Upper lobe of right lung (tissue), 1 donor: ENCODE results near the gene SAMD3. TPM values are rescaled to one million over a fixed set of nuclear protein-coding genes. Genes with fewer than 3 reads are reported as not detected.

Source experiments
- ATAC-seq: fragments of 200-7000 bp; cut with Tn5 transposase; one replicate; pipeline ENCODE4 v1.9.1; 2020; ENCODE audit warnings: mild to moderate bottlenecking, moderate library complexity
- DNase-seq: peaks from one replicate; pipeline ENCODE4 v3.0.0-alpha.2; 2020
- H3K27ac ChIP-seq: fragments of 200-600 bp; one replicate; pipeline ENCODE4 v1.8.0; 2022
- H3K27me3 ChIP-seq: fragments of 200-600 bp; one replicate; pipeline ENCODE4 v1.8.0; 2022; ENCODE audit warnings: mild to moderate bottlenecking
- H3K36me3 ChIP-seq: fragments of 200-600 bp; one replicate; pipeline ENCODE4 v1.8.0; 2022
- H3K4me1 ChIP-seq: fragments of 200-600 bp; one replicate; pipeline ENCODE4 v1.8.0; 2022
- H3K4me3 ChIP-seq: fragments of 200-600 bp; one replicate; pipeline ENCODE4 v1.8.0; 2022; ENCODE audit warnings: mild to moderate bottlenecking
- H3K9me3 ChIP-seq: fragments of 200-600 bp; one replicate; pipeline ENCODE4 v1.8.0; 2022
- intact Hi-C: fragments of 100-400 bp; cut with DNase I; formaldehyde crosslinking; loops from one replicate; pipeline ENCODE4 v1.11.0; 2022
- total RNA-seq: library from RNA; stranded (reverse); fragmentation: NEBNext Ultra II Directional; extraction: Animal tissue kit (Norgen Biotek cat#: 25700); gene quantifications from one replicate; pipeline ENCODE4 v1.2.1, GENCODE V29; 2021
- TF ChIP-seq, protein P1 (sequence below): fragments of 200-600 bp; IDR thresholded peaks from one replicate; pipeline ENCODE4 v1.8.0; 2022; ENCODE audit warnings: antibody characterized with exemption
- donor health status: DM: no; HTN: yes; CAD: no; lungs with severe emphysema.

SAMD3 gene
- total RNA-seq, 1 donor from 2014 or later, result 5.2 TPM

DNA sequence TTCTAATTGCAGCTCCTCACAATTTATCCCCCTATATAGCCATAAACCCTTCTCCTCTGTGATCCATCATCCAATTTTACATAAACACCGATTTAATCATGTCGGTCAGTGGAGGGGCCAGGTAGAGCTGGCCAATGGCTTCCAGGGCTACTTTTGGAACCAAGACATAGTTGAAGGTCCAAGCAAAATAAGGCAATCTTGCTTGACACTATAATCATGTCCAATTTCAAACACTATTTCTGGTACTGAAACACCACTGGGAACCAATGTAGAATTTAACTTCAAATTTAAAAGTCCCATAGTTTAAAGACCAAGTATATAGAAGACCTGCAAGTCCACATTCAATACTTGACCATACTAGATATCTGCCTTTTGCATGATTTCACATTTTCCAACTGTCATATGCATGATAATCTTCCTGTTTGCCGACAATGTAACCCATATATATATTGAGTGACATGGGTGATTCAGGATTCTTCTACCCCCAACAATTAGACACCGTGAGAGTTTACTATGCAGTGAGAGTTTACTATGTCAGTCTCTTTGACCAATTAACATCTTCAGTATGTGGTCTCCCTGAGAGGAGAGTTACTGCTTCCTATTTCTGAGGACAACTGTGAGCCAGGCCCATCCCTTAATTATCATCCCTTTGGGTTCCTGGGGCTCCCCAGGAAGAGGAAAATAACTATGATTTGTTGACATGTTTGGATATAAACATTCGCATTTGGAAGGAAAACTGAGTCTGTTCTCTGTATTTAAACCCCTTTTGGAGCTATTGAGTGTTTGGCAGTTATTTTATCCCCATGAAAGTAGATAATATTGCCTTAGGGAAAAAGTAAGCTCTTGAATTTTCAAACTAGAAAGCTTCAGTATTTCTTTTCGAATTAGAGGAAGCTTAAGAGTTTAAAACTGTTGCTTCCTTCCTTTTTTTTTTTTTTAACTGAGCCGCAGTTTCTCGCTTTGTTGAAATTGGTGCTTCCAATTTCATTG, 31.8 kb downstream of the SAMD3 start:
- H3K36me3 ChIP-seq, result no peaks in the 10 kb centered on the region
- H3K4me1 ChIP-seq, result no peaks in the 10 kb centered on the region
- DNase-seq, result no peak
- H3K4me3 ChIP-seq, result no peak overlapping the region
- TF ChIP-seq, protein P1, sequence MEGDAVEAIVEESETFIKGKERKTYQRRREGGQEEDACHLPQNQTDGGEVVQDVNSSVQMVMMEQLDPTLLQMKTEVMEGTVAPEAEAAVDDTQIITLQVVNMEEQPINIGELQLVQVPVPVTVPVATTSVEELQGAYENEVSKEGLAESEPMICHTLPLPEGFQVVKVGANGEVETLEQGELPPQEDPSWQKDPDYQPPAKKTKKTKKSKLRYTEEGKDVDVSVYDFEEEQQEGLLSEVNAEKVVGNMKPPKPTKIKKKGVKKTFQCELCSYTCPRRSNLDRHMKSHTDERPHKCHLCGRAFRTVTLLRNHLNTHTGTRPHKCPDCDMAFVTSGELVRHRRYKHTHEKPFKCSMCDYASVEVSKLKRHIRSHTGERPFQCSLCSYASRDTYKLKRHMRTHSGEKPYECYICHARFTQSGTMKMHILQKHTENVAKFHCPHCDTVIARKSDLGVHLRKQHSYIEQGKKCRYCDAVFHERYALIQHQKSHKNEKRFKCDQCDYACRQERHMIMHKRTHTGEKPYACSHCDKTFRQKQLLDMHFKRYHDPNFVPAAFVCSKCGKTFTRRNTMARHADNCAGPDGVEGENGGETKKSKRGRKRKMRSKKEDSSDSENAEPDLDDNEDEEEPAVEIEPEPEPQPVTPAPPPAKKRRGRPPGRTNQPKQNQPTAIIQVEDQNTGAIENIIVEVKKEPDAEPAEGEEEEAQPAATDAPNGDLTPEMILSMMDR, result no peak
- no peaks in the 10 kb centered on the region for H3K9me3 ChIP-seq
- no peak overlapping the region for H3K27ac ChIP-seq
- no peak for ATAC-seq
- no peaks in the 10 kb centered on the region for H3K27me3 ChIP-seq
- intact Hi-C loops, result no loop called here

DNA sequence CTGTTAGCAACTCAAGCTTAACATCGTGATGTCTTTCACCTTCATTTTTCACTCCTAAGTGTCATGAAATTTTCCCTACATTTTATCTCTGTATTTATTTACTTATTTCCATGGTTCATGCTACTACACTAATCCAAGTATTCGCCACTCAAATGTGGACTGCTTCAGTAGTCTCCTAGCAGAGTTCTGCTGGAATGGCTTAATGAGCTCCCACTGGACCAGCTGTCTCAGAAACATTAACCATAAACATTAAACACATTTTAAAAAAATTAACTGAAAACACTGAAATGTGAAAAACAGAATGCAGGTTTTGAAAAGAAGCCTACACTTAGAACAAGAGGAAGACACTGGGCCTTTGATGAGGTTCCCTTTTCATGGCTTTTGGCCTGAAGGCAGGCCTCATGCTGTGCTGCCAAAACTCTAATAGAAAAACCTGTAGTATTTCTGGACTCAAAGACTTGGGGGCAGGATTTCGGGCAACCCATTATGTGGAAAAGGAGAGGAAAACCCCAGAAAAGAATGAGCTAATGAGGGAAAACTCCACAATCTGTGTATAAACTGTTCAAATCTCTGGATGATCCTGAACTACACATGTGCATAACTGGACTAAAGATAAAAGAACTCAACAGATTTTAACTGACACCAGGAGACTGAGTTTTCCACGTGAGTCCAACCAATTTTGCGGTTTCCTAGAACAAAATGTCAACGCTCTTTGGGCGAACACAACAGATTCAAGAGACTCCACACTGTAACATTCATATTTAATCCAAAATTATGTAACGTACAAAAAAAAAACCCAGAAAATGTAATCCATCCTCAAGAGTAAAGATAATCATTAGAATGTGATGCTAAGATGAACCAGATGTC, 33.0 kb downstream of the SAMD3 start:
- no peak for ATAC-seq
- H3K9me3 ChIP-seq, result no peaks in the 10 kb centered on the region
- H3K4me1 ChIP-seq, result no peaks in the 10 kb centered on the region
- H3K27me3 ChIP-seq, result no peaks in the 10 kb centered on the region
- H3K27ac ChIP-seq, result no peak overlapping the region
- H3K36me3 ChIP-seq, result no peaks in the 10 kb centered on the region
- TF ChIP-seq, protein P1, result no peak
- DNase-seq, result no peak
- H3K4me3 ChIP-seq, result no peak overlapping the region
- intact Hi-C loops, result no loop called here

DNA sequence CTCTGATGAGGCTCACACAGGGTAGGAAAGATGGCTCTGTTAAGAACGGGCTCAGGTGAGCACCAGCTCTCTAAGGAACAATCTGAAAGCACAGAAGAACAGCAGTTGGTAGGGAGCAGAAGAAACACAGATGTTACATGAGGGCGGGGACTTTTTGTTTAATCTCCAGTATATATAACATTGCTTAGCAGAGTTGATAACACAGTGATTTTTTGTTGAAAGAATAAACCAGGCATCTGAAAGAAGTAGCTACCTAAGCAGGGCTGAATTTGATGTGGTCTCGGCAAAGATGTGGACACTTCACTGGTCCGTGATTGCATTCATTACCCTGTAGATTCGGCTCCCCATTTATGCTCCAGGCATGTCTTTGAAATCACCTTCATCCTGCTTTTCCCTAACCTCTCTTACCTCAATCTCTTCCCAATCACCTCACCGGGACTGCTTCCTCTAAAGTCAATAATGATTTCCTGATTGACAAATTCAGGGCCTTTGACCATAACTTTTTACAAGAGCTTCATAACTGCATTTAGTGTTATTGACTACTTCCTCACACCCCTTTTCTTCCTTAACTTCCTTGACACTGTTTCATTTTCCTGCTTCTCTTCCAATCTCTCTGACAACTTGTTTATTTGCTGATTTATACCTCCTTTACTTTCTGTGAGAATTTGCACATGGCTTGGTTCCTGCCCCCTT, 34.4 kb downstream of the SAMD3 start:
- no peak overlapping the region for H3K4me3 ChIP-seq
- TF ChIP-seq, protein P1, result no peak

DNA sequence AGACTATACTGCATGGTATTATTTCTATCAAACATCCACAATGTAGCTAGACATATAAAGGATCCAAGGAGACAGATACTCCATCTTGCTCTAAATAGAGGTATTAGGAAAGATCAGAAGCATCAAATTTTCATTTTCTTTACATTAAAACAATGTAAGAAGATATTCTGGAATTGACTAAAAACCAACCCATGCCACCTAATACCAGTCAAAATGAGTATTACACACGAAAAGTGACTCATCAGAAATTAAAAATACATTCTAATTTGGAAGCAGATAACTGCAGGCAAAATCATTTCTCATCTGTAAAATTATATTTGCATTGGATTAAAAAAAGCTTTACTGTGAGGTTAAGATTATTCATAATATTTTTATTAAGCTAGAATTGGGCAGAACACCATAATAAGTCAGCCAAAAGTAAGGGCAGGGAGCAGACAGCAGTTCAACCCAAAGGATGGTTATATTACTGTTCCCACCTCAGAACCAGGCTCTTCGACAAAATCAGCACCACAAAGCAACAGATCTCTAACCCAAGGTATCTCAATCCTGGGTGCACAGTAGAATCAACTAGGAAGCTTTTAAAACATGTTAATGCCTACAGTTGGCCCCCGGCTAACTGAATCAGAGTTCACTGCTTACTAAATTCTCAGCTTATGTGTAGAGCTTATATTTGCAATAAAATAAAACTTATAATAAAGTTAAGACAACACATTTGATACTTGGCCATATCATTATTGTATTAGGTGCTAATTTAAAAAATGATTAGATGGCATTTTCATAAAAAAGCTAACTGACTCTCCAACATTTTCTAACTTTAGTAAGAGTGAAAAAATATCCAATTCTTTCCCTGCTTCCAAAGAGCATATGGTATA, 35.2 kb downstream of the SAMD3 start:
- Histone ChIP-seq H3K27ac (no peak overlapping the region), H3K36me3 (no peaks in the 10 kb centered on the region), H3K4me1 (no peaks in the 10 kb centered on the region), H3K27me3 (no peaks in the 10 kb centered on the region), H3K4me3 (no peak overlapping the region), H3K9me3 (no peaks in the 10 kb centered on the region)
- ATAC-seq, result no peak
- DNase-seq, result no peak
- TF ChIP-seq, protein P1, result no peak
- intact Hi-C loops, result no loop called here

More for the DNA sequence above, 34.4 kb downstream of the SAMD3 start:
- Histone ChIP-seq H3K27ac (no peak overlapping the region), H3K9me3 (no peaks in the 10 kb centered on the region), H3K27me3 (no peaks in the 10 kb centered on the region), H3K36me3 (no peaks in the 10 kb centered on the region), H3K4me1 (no peaks in the 10 kb centered on the region)
- intact Hi-C loops, result no loop called here
- ATAC-seq, result no peak
- DNase-seq, result no peak
